LoVo (cell line): ENCODE data around the gene TRAF2.
A peak's percentile ranks its signal among the peaks of the same experiment; 100 is the strongest.

Experiments used
- DNase-seq: peaks from one replicate; pipeline ENCODE4 v3.0.0-alpha.2; 2016; ENCODE audit warnings: low spot score

The TRAF2 gene

GRCh38 chr9:136937186-136938001 is 51.1 kb downstream of the TRAF2 start:
- no peak for DNase-seq

GRCh38 chr9:136939431-136939995 is 53.2 kb downstream of the TRAF2 start:
- DNase-seq = no peak

GRCh38 chr9:136939996-136940525 is 53.7 kb downstream of the TRAF2 start:
- DNase-seq = no peak

- no peak for DNase-seq
Observed at GRCh38 chr9:136940526-136941230, 54.4 kb downstream of the TRAF2 start.

GRCh38 chr9:136941231-136942111 is 55.2 kb downstream of the TRAF2 start:
- no peak for DNase-seq

- no peak for DNase-seq
Observed at GRCh38 chr9:136942112-136942880, 56.0 kb downstream of the TRAF2 start.

GRCh38 chr9:136942881-136943230 is 56.5 kb downstream of the TRAF2 start:
- DNase-seq = no peak

GRCh38 chr9:136943291-136944211 is 57.2 kb downstream of the TRAF2 start:
- DNase-seq = peak; percentile 23

GRCh38 chr9:136944212-136944518 is 57.8 kb downstream of the TRAF2 start:
- DNase-seq = no peak

GRCh38 chr9:136944519-136945332 is 58.4 kb downstream of the TRAF2 start, which contains the start of the genes C8G and FBXW5:
Gene C8G, plus strand, starts transcription at chr9:136945243. Its CDS starts 78 bp downstream, at chr9:136945321.
Gene FBXW5, minus strand, starts transcription at chr9:136944738. Its CDS starts 655 bp downstream, at chr9:136944083.
- DNase-seq = peak; percentile 96

- DNase-seq = no peak
Observed at GRCh38 chr9:136945333-136946227, 59.3 kb downstream of the TRAF2 start.

GRCh38 chr9:136946228-136947027 is 60.1 kb downstream of the TRAF2 start:
- no peak for DNase-seq

- no peak for DNase-seq
Observed at GRCh38 chr9:136947028-136947891, 60.9 kb downstream of the TRAF2 start.

GRCh38 chr9:136947955-136948510 is 61.7 kb downstream of the TRAF2 start:
- DNase-seq = peak; percentile 74

GRCh38 chr9:136949239-136949816 is 63.0 kb downstream of the TRAF2 start:
- no peak for DNase-seq
